DMS 273 treated with DMSO at 0.1 percent for 48 hours (cell line): ENCODE data around the gene ADGRG6.

Experiments
- DNase-seq: peaks from one replicate; lab custom pipeline; 2025; lab: John Stamatoyannopoulos, UW

ADGRG6 gene

DNA sequence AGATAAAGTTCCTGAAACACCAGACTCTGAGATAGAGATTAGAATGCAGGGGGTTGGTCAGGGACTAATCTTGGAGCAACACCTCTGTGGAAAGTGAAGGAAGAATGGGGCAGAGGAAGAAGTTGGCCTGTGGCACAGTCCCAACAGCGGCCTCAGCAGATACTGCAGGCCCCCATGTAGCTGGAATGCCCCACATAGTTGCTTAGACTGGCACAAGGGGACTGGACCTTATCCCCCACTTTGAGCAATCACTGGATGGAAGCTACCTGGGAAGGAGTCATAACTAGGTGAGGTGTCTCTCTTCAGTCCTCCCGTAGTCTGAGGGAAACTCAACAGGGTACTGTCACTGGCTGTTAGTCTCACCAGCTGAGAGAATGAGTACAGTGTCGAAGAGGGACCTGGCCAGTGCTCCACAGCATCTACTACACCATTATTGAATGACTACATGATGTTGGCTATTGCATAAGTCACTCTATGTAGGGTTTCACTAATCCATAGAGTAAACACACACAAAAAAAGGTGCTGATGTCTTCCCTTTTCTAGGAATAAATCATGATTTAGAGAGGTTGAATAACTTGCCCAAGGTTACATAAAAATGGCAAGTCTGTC, 47.5 kb downstream of the ADGRG6 start:
- no peak for DNase-seq

DNA sequence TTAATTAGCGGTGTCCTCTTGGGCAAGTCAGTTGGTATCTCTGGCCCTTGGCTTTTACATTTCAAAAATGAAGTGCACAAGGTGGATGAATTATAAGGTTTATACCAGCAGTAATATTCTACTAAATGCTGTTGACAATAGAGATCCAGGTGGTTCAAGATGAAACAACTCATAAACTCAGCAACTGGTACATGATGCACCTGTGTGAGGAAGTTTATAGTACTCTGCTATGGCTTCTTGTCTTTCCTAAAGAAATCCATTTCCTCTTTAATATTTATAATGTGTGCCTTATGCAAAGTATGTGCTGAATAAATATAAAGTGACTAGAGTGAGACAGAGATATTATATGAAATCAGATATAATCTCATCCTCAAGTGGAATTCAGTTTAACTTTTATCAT, 48.5 kb downstream of the ADGRG6 start:
- no peak for DNase-seq

DNA sequence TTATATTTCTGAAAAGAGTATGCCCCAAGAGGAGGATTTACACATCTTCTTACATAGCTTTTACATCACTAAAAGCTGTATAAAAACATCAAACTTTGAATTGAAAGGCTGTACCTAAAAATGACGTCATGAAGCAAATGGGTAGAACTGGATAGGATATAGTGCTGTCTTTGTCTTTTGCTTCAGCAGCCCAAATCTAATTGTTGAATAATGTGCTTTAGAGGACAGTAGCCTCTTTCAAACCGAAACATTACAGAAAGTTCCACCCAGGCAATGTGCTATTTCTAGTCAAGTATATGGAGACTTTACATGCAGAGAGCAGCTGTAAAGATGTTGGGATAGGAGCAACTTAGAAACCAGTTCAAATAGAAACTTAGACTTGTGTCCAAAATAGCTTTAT, 51.9 kb downstream of the ADGRG6 start:
- DNase-seq: no peak

DNA sequence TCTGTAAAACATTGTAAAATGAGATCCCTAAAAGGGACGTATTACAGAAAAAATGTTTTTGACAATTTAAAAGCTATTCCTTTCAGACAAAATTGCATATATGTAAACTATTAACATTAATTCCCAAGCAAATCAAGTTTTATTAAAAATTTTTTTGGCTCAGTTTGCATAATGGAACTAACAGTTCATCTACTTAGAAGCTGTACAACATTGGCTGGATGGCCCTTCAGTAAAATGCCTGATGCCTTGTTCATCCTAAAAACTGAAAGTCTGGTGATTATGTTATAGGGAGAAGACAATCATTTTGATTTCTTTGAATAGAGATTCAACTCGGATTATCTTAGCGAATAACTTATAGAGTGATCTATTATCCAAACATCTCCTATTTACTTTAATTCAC, 52.8 kb downstream of the ADGRG6 start:
- no peak for DNase-seq

DNA sequence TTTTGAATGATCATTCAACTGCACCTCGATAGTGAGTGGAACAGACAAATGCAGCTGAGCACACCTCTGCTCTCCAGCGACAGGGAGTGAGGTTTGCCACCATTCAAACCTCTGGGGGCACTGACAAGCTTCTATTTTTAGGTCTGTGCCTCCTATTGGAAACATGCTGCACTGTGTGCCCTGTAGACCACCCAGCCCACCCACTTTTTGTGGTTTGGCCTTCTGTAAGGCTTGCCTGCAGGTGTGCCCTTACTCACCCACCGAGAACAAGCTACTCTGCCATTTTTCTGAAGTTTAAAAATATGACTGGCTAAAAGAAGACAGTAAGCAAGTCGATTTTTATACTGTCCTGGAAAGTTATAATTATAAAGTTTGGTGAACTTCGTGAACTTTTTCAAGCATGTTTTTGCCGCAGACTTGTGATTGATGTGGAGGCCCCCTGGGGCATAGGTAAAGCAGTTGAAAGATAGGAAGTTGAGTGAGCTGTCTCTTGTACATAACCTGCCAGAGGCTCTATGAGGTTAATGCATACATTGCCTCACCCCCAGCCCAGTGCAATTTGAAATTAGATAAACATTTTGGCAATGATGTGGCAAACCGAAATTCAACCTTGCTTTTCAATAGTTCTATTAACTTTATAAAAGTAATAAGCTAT, 53.8 kb downstream of the ADGRG6 start:
- DNase-seq: no peak

DNA sequence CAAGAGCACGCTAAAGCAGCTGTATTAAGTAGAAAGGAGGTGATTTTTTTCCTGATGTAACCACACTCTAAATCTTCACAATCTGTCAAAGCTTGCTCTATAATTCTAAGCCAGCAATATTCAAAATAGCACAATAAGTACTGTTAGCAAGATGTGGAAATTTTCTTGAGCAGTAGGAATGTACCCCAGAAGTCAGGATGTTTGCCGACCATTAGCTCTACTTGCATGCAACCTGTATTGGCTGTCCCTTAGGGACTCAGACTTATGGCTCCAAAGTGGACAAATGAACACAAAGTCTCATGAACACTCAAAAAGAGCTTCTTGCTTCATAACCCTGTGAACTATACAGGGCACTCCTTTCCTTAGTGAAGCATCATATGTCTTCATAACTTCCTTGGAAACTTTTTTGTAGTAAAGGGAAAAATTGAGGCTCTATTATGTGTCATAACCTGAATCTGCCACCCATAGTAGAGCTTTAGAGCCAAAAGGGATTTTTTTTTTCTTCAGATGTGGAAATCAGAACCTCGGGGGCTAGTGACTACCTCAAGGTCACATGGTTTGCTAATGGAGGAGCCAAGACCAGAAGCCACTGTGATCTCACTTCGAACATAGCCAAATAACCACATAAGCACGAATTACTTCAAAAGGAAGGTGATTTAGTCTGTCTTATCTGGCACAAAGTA, 54.5 kb downstream of the ADGRG6 start:
- no peak for DNase-seq

DNA sequence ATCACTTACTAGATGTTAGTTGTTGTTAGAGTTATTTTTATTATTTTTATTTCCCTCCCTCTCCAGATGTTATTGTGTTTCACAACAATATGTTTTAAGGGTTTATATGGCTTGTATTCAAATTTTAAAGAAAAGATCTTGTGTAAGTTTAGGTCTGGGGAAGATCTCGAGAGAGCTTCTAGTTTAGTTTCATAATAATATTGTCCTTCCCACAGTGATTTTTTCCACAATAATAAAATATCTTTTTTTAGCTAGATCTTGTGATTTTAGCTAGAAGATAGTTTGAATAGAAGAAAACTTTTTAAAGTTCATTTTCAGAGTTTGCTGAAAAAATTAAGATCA, 55.0 kb downstream of the ADGRG6 start:
- DNase-seq: no peak

DNA sequence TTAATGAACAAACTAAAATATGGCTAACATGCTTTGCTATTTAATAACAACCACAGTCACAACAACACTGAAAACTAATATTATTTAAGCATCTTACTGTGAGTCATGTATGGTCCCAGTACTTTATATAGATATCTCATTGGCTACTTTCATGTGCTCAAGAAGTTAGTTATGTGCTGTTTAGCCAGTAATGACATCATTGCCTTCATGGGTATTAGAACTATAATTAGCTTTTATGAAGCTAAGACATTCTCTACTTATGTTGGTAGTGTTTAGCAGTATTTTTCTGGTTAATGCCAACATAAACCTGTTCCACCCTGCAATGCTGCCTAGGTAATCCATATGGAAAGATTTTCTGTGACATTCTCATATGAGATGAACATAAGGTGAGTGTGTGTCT, 56.1 kb downstream of the ADGRG6 start:
- no peak for DNase-seq

DNA sequence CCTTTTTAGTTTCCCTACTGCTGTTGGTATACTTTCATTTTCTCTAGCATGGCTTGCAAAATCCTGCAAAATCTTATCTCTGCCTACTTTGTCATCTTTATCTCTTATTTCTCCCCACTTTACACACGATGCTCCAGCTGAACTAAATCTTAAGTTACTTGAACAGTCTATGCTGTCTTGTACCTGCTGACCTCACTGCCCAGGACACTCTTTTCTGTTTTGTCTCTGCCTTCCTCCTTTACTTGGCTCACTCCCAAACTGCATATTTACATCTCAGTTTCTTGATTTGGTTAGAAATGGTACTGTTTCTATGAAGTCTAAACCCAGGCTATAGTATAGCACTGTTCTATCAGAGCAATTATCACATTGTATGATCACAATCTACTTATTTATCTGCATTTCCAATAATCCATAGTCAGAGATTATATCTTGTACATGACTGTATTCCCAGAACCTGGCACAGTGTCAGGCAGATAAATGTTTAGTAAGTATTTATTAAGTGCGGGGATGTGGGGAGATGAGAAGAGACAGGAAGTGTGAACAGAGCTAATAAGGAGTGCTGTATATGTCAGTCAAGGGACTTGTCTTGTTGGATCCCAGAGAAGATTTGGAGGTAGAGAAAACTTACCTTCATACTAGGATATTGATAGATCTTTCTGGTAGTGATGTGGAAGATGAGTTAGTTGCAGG, 57.6 kb downstream of the ADGRG6 start:
- DNase-seq: no peak

DNA sequence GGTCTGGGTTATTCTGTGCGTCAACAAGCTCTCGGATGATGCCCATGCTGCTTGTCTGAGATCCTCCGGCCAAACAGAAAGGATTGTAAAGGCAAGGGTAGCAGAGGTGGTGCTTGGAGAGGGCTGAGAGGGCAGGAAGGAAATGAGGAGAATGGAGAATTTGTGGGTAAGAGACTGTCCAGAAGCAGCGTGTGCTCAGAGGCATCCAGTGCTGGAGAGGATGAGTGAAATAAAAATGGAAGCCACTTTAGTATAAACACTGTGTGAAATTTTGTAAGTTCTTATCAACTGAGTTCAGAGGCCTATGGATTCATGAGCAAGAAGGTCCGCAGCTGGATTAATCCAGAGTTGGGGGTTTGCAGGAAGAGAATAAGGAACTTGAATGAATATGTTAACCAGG, 59.5 kb downstream of the ADGRG6 start:
- no peak for DNase-seq

DNA sequence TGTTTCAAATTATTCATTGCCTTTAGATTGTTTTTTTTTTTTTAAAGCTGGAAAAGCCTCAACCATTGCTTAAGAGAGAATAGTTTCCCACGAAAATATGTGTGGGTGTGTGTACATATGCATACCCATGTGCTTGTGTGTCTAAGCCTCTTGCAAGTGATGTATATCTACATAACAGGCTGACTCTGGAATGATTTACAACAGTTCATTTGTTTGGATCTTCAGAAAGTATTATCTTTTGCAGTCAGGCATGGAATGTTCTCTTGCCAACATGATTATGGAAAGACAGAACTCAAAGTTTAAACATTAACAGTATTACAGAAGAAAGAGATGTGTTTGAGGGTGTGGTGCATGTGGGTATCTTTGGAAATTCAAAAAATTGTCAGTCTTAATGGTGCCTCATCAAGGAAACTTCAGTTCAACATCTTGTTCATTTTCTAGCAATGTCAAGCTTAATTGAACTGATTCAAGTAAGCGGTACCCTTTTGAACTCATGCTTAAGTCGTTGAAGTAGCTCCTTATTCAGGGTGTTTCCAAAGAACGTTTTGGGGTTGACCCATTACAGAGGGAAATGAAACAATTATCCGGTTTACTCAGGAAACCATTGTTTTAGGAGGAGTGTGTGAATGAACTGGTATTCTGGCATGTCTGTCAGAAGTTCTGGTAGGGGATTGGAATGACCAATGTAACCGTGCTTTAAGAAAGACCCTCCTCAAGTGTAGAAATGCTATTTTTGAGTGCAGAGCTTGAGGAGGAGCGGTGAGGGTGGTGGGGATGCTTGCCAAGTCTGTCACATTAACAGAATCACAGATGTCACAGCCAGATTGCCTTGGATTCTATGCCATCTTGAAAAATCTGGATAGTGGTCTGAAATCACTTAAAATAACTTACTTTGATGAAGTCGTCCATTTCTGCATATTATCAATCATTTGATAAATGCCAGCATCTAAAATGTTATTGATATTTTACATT, 60.3 kb downstream of the ADGRG6 start:
- DNase-seq: no peak

DNA sequence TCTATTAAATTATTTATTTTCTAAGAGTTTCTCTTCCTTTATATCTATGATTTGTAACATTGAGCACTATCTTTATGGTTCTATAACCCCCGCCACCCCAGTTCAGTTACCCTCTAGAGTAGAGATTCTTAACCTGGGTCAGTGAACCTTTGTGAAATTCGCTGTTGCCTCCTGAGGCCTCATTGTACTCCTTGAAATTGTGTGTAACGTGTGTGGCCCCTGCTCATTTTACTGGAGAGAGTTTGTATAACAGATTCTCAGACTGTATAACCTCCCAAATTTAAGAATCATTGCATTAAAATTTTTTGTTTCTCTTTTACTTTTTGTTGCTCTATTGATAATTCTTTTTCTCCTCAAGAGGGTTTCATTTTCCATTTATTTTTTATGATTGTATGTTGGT, 65.3 kb downstream of the ADGRG6 start:
- no peak for DNase-seq

DNA sequence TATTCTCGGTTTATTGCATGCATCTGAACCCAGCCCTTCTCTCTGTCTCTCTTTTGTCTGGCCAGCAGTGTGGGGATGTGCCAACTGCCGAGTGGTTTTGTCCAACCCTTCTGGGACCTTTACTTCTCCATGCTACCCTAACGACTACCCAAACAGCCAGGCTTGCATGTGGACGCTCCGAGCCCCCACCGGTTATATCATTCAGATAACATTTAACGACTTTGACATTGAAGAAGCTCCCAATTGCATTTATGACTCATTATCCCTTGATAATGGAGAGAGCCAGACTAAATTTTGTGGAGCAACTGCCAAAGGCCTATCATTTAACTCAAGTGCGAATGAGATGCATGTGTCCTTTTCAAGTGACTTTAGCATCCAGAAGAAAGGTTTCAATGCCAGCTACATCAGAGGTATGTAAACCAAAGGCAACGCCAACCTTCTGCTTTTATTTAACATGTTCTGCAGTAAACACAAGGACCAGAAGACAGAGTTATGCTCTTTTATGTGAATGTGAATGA, 65.8 kb downstream of the ADGRG6 start:
- no peak for DNase-seq

DNA sequence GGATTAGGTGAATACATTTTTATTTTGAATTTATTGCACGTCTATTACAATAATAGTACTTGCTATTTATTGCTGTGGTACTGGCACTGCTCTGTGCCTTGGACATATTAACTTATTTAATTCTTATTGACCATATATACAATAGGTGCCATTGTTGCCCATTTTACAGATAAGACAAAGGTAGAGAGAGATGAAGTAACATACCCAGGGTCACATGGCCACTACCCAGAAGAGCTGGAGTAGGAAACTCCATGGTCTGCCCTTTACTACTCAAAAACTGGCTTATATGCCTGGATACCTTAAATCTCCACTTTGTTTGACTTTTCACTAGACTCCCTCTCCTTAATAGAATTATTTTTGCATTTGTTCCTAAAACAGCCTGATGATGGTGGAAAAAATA, 67.5 kb downstream of the ADGRG6 start:
- no peak for DNase-seq

DNA sequence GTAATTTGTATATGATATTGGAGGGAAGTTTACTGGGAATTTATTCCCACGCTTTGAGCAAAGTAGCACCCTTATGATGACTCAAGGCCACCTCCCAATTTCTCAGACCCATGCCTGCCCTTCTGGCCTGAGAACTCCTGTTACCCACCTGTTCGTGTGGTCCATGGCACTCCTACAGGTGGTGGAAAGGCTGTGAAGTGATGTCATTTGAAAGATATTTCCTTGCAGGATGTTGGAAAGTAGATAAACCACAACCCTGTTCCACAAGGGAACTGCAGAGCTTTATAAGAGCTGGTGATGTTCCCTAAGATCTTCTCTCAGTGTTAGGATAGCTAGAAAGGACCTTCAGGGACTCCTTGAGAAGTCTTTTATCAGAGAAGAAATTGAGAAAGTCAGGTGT, 70.5 kb downstream of the ADGRG6 start:
- no peak for DNase-seq

DNA sequence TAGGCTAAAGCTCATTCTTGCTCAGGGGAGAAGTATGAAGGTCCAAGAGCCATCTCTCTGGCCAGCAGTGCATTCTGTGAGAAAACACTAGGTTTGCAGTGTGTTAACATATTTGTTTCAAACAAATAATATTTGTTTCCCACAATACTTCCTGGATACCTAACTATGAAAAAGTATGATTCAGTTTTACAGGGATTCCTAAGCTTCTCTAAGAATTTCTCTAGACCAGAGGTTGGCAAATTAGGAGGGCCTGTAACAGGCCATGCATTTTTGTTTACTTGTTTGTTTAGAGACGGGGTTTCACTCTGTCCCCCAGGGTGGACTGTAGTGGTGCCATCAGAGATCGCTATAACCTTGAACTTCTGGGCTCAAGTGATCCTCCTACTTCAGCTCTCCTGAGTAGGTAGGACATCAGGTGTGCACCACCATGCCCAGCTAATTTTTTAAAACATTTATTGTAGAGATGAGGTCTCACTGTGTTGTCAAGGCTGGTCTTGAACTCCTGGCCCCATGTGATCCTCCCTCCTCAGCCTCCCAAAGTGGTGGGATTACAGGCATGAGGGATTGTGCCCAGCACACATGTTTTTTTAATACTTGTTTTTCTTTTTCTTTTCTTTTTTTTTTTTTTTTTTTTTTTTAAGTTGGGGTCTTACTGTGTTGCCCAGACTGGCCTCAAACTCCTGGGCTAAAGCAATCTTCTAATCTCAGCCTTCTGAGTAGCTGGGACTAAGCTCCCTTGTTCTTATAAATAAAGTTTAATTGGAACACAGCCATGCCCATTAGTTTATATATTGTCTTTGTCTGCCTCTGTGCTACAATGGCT, 71.7 kb downstream of the ADGRG6 start:
- DNase-seq: no peak

DNA sequence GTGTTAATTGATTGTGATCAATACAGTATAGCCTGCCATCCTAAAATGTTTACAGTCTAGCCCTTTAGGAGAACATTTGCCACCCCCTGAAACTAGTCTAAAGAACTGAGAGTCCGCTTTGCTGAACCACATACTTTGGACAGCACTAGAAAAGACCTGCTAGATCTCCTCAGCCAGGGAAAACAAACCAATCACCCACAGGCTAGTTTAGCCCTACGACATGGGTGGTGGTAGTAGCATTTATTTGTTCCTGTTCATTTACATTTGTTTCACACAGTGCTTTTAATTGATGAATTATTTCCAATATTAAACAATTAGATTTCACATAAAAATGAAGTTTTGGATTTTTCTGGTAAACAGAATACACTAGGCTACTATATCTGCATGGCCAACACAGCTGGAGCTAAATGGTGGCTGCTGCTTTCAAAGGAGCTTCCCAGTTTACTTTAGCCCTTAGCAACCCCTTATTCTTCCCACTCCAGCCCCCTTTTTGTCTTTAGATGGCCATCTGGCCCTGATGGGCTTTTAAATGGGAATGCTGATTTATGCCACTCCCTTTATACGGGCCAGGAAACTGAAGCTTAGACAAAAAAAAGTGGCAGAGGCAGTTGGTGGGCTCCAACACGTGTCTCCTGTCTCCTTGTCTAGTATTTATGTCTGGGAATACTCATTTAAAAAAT, 72.4 kb downstream of the ADGRG6 start:
- no peak for DNase-seq

DNA sequence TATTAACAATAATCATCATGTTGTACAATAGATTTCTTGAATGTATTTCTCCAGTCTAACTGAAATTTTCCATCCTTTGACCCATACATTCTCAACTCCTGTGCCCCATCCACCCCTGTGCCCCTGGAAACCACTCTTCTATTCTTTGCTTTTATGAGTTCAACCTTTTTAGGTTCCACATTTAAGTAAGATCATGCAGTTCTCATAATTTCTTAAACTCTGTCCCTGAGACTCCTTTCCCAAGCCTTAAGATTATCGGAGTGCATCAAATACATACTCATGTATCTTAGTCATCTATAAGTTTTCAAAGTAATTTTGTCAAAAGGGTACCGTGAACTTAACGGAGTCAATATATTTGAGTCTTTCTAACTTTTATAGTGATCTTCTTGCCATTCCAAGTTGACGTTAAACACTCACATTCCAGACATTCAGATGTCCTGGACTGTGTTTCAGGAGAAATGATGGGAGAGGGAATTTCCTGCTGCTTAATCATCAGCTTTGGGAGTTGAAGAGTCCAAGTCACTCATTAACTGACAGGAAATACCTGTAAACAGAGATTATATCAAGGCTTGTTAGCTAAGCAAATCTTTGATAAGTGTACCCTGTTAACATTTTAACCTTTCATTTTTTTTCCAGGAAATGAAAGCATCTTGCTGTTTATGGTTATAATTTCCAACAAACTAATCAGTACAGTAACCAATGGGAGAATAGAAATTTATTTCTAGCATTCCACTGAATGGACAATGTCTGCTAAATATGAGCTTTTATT, 73.3 kb downstream of the ADGRG6 start:
- DNase-seq: no peak

DNA sequence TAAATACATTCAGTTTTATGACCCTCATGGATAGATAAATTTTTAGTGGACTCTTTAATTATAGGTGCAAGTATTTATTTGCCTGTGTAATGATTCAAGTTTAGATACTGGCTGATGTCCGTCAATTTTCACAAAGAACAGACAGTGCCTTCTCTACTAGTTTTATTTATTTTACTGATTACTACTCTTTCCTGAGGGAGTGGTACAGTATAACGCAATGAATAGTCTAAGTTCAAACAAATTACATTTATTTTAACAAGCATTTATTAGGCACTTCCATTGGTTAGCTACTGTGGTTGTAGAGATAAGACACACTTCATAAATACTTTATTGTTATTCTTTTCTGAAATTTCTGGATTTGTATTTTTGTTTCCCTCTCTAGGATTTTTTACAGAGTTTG, 74.3 kb downstream of the ADGRG6 start:
- DNase-seq: no peak
